ENCODE measurements around the gene TMEM203.

The TMEM203 gene

DNA sequence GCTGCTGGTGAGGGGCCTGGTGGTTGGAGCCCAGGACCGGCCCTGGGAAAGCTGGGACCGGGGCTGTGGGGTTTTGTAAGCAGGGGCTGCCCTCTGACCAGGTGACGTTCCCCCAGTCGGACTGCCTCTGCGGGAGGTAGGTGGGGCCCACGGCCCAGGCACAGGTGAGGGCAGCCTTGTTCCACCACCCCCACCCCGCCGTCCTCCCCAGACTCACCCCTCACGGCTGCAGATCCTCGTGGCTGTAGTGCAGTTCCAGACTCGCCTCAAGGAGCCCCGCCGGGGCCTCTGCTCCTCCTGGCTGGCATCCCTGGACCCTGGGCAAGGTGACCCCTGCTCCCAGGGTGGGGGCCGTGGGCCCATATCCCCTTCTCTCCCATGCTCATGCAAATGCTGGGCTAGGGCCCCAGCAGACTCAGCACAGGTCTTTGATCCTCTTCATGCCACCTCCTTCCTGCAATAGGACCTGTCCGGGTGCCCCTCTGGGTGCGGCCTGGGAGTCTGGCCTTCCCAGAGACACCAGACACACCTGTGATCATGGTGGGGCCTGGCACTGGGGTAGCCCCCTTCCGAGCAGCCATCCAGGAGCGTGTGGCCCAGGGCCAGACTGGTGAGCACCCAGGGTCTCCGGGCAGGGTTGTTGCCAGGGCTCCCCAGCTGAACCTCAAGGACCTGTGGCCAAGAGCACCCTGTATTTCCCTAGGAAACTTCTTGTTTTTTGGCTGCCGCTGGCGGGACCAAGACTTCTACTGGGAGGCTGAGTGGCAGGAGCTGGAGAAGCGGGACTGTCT lies 9.9 kb upstream of the TMEM203 start:
- no peak for DNase-seq (ENCODE audit: low spot score)
- Histone ChIP-seq H3K4me3 (no peak overlapping the region), H3K27ac (no peak overlapping the region)
- TF ChIP-seq, protein P1, sequence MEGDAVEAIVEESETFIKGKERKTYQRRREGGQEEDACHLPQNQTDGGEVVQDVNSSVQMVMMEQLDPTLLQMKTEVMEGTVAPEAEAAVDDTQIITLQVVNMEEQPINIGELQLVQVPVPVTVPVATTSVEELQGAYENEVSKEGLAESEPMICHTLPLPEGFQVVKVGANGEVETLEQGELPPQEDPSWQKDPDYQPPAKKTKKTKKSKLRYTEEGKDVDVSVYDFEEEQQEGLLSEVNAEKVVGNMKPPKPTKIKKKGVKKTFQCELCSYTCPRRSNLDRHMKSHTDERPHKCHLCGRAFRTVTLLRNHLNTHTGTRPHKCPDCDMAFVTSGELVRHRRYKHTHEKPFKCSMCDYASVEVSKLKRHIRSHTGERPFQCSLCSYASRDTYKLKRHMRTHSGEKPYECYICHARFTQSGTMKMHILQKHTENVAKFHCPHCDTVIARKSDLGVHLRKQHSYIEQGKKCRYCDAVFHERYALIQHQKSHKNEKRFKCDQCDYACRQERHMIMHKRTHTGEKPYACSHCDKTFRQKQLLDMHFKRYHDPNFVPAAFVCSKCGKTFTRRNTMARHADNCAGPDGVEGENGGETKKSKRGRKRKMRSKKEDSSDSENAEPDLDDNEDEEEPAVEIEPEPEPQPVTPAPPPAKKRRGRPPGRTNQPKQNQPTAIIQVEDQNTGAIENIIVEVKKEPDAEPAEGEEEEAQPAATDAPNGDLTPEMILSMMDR (IDR thresholded peaks at IDR 0.05), result no peak

DNA sequence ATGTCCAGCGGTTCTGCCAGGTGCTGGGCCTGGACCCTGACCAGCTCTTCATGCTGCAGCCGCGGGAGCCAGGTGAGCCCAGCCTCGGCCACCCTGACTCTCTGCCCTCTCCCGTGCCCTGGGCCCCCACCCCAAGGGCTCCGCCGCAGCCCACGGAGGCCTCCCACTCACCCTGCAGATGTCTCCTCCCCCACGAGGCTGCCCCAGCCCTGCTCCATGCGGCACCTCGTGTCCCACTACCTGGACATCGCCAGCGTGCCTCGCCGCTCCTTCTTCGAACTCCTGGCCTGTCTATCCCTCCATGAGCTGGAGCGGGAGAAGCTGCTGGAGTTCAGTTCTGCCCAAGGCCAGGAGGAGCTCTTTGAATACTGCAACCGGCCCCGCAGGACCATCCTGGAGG lies 9.2 kb upstream of the TMEM203 start:
- Histone ChIP-seq H3K4me3 (no peak overlapping the region), H3K27ac (no peak overlapping the region)
- TF ChIP-seq, protein P1 (IDR thresholded peaks at IDR 0.05), result no peak
- no peak for DNase-seq (ENCODE audit: low spot score)

DNA sequence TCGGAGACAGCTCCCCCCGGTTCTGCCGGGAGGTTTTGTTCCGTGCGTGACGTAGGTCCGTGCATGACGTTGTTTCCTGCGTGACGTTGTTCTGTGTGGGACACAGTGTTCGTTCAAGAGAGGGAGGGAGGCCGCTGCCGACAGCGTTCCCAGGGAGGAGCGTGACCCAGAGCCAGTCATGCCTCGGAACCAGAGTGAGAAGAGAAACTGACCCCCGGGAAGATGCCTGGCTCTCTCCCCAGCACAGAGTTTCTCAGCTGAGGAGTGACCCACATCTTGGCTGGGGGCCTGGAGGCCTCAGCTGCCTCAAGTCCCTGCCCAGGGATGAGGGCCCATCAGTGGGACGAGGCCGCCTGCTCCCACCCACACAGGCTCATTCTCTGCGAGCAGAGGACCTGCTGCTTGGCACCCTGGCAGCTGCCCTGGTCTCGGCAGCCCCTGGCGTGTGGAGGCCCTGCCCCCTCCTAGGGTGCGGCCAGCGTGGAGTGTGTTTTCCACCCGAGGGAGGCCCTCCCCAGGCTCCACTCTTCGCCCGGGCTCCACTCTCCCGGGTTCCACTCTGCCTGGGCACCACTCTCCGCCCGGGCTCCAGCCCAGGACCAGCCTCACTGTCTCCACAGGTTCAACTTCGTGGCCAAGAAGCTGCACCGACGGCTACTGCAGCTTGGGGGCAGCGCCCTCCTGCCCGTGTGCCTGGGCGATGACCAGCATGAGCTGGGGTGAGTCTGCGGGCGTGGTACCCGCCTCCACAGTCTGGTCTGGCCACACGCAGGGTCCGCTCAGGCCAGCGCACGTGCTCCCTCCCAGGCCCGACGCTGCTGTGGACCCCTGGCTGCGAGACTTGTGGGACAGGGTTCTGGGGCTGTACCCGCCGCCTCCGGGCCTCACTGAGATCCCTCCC lies 8.0 kb upstream of the TMEM203 start:
- TF ChIP-seq, protein P1 (IDR thresholded peaks at IDR 0.05), result no peak
- Histone ChIP-seq H3K4me3 (no peak overlapping the region), H3K27ac (no peak overlapping the region)
- DNase-seq (ENCODE audit: low spot score), result no peak

DNA sequence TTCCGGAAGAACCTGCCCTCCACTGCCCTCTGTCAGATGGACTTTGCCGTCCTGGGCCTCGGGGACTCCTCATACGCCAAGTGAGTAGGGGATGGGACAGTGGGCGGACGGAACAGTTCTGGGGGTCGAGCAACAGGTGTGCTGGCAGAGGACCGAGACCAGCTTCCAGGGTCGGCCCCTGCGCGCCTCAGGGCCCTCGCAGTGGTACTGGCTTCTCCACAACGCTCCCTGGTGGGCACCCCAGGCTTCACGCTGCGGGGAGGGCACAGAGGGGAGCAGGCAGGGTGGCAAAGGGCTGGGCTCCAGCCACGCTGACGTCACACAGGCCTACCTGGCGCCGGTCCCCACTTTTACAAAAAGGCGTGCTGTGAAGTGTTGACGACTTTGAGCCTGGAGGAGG lies 7.1 kb upstream of the TMEM203 start:
- Histone ChIP-seq H3K27ac (no peak overlapping the region), H3K4me3 (no peak overlapping the region)
- TF ChIP-seq, protein P1 (IDR thresholded peaks at IDR 0.05), result no peak
- DNase-seq (ENCODE audit: low spot score), result no peak

DNA sequence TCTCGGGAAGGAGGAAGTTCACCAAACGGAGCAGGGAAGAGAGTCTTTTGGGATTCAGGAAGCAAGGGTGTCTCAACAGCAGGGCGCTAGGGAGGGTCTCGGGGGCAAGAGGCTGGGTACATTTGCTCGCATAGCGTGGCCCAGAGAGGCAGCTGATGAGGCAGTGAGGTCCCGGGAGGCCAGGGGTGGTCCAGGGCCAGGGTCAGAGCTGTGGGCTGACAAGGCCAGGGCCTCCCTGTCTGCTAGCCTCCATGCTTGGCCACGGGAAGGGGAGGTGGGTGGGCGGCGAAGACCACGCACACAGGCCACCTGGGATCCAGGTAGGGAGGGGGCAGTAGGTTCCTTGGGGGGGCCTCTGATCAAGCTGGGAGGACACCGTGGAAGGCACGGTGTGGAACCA lies 6.1 kb upstream of the TMEM203 start:
- Histone ChIP-seq H3K4me3 (no peak overlapping the region), H3K27ac (no peak overlapping the region)
- TF ChIP-seq, protein P1 (IDR thresholded peaks at IDR 0.05), result no peak
- no peak for DNase-seq (ENCODE audit: low spot score)

DNA sequence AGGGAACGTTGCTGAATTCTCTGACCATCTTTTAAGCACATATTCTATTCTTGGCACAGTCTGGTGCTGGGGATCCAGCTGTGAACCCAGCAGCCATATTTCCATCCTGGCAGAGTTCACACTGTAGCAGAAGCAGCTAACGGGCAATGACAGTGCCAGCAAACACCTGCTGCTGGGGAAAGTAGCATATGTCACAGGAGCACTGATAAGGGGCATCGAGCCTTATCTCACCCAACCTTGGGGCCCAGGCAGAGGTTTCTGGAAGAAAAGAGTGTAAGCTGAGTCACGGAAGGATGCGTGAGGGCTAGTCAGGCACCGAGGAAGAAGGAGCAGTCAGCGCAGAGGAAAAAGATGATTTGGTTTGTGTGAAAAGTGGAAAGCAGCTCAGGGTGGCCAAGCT lies 1.2 kb upstream of the TMEM203 start:
- TF ChIP-seq, protein P1 (IDR thresholded peaks at IDR 0.05), result no peak
- peak overlapping the region; percentile 95 for H3K4me3 ChIP-seq
- DNase-seq (ENCODE audit: low spot score), result no peak
- H3K27ac ChIP-seq, result no peak overlapping the region

Data from coronary artery (tissue), 2 donors.